AG20443 (cell line): ENCODE results near the gene DOCK8.
"Not testable (repeated sequence)": the region's sequence is repeated elsewhere in the genome, so short reads cannot be mapped to it uniquely, and the experiment has no call there.

ENCODE experiments used
- DNase-seq: peaks from one replicate; pipeline ENCODE4 v3.0.0; 2012; ENCODE audit warnings: low spot score, mixed read lengths

DOCK8 gene

GRCh38 chr9:224582-225520 is 10.2 kb downstream of the DOCK8 start:
- DNase-seq = no peak

- no peak for DNase-seq
These were observed 13.2 kb downstream of the DOCK8 start for GRCh38 chr9:227860-228259.

GRCh38 chr9:228929-229695 is 14.4 kb downstream of the DOCK8 start:
- DNase-seq = no peak

- DNase-seq = not testable (repeated sequence)
These were observed 17.0 kb downstream of the DOCK8 start for GRCh38 chr9:231625-232024.

- DNase-seq = not testable (repeated sequence)
These were observed 19.0 kb downstream of the DOCK8 start for GRCh38 chr9:233708-234107.

- DNase-seq = no peak
These were observed 22.6 kb downstream of the DOCK8 start for GRCh38 chr9:237141-237857.

- no peak for DNase-seq
These were observed 23.2 kb downstream of the DOCK8 start for GRCh38 chr9:237858-238345.

- no peak for DNase-seq
These were observed 27.9 kb downstream of the DOCK8 start for GRCh38 chr9:242461-243080.

GRCh38 chr9:248278-248961 is 33.8 kb downstream of the DOCK8 start:
- DNase-seq = no peak

GRCh38 chr9:249025-249424 is 34.4 kb downstream of the DOCK8 start:
- DNase-seq = no peak

- no peak for DNase-seq
These were observed 35.4 kb downstream of the DOCK8 start for GRCh38 chr9:250039-250438.

GRCh38 chr9:250625-251024 is 36.0 kb downstream of the DOCK8 start:
- DNase-seq = no peak

- DNase-seq = no peak
These were observed 36.7 kb downstream of the DOCK8 start for GRCh38 chr9:251398-251797.

GRCh38 chr9:253539-253938 is 38.9 kb downstream of the DOCK8 start:
- DNase-seq = no peak

GRCh38 chr9:254516-254915 is 39.9 kb downstream of the DOCK8 start:
- DNase-seq = no peak

GRCh38 chr9:257957-258356 is 43.3 kb downstream of the DOCK8 start:
- DNase-seq = no peak

GRCh38 chr9:259405-260404 is 45.0 kb downstream of the DOCK8 start:
- DNase-seq = no peak

- DNase-seq = no peak
These were observed 49.6 kb downstream of the DOCK8 start for GRCh38 chr9:264231-264630.

- no peak for DNase-seq
These were observed 50.7 kb downstream of the DOCK8 start for GRCh38 chr9:265209-265870.
